K562 (cell line): ENCODE measurements around the gene PDE1C. TPM values are rescaled to one million over a fixed set of nuclear protein-coding genes. Genes with fewer than 3 reads are reported as not detected.

Source experiments
- ATAC-seq: fragments of 200-7000 bp; cut with Tn5 transposase; 3 replicates; pipeline ENCODE4 v1.9.1; 2020; ENCODE audit warnings: moderate library complexity
- BruUV-seq: library from RNA; stranded (reverse); fragments of 400-500 nt; replicated peaks from 2 replicates; lab custom pipeline; 2021; lab: Mats Ljungman, UMichigan
- CTCF ChIA-PET: fragments of 300-600 bp; formaldehyde crosslinking; extraction: SDS; loops from one replicate; lab custom pipeline; 2021; ENCODE audit warnings: low intra/inter-chr PET ratio; lab: Yijun Ruan, JAX
- POLR2A ChIA-PET: fragments of 300-600, 350-650 bp; sonication (Branson Sonifier 250); formaldehyde crosslinking; extraction: SDS; loops from one replicate; lab custom pipeline; 2021; ENCODE audit warnings: antibody characterized with exemption, inconsistent platforms; lab: Yijun Ruan, JAX
- DNase-seq, 4 experiments: peaks; one replicate each; pipeline versions ENCODE4 v3.0.0 to v3.0.0-alpha.2; 2011 to 2018; ENCODE audit warnings: low spot score in 3 of 4, mixed read lengths in 3 of 4; ENCODE audit errors: extremely low read depth in 1 of 4
- FAIRE-seq: peaks from 2 replicates; lab custom pipeline; 2011; peaks lifted over from hg19 to GRCh38; lab: Jason Lieb, UNC
- H2AFZ ChIP-seq: 2 replicates; pipeline ENCODE4 v1.6.0; 2011; ENCODE audit warnings: low read depth, low read length, control low read depth, inconsistent platforms
- H3K27ac ChIP-seq: fragments of 200-600 bp; 3 replicates; pipeline ENCODE4 v1.8.0; 2011; ENCODE audit warnings: low read depth, mild to moderate bottlenecking, control low read depth, inconsistent platforms, low read length, moderate library complexity, mixed read lengths; ENCODE audit errors: extremely low read depth
- H3K27me3 ChIP-seq, 2 experiments: fragments of 300-600 bp in 1 of 2; 2 replicates in 1 of 2; 3 replicates in 1 of 2; pipeline versions ENCODE4 v1.6.0 to v1.8.0; 2011; ENCODE audit warnings: inconsistent platforms in 2 of 2, low read length in 2 of 2, mild to moderate bottlenecking in 1 of 2, mixed read lengths in 1 of 2, moderate library complexity in 1 of 2; ENCODE audit not compliant: control insufficient read depth in 2 of 2, insufficient read depth in 2 of 2
- H3K36me3 ChIP-seq: fragments of 300-600 bp; 3 replicates; pipeline ENCODE4 v1.8.0; 2011; ENCODE audit warnings: mild to moderate bottlenecking, low read length, inconsistent platforms; ENCODE audit not compliant: control insufficient read depth, insufficient read depth
- H3K4me1 ChIP-seq, 2 experiments: fragments of 200-600 bp in 1 of 2; replicated peaks in 1 of 2; 2 replicates in 1 of 2; 3 replicates in 1 of 2; pipeline versions ENCODE4 v1.5.1 to v1.8.0; 2011; ENCODE audit warnings: inconsistent platforms in 2 of 2, low read length in 2 of 2, mild to moderate bottlenecking in 1 of 2, mixed read lengths in 1 of 2, moderate library complexity in 1 of 2; ENCODE audit not compliant: control insufficient read depth in 2 of 2, insufficient read depth in 2 of 2
- H3K4me2 ChIP-seq: 2 replicates; pipeline ENCODE4 v1.6.1; 2011; ENCODE audit warnings: low read length, control low read depth, inconsistent platforms, mixed read lengths; ENCODE audit not compliant: insufficient read depth
- H3K4me3 ChIP-seq: fragments of 200-600 bp; sonication (generic), shearing (Covaris generic); 2 replicates; pipeline ENCODE4 v1.5.1; 2016; ENCODE audit warnings: control low read depth, inconsistent platforms
- H3K79me2 ChIP-seq: fragments of 200-600 bp; 3 replicates; pipeline ENCODE4 v1.8.0; 2011; ENCODE audit warnings: low read length, inconsistent platforms; ENCODE audit not compliant: control insufficient read depth, insufficient read depth
- H3K9ac ChIP-seq, 2 experiments: 2 replicates each; pipeline versions ENCODE4 v1.6.0 to v1.6.1; 2011; ENCODE audit warnings: low read depth in 2 of 2, low read length in 2 of 2, control low read depth in 1 of 2, inconsistent platforms in 1 of 2, mild to moderate bottlenecking in 1 of 2, mixed read lengths in 1 of 2; ENCODE audit not compliant: insufficient read depth in 1 of 2
- H3K9me1 ChIP-seq: one replicate; pipeline ENCODE4 v1.6.0; 2011; ENCODE audit warnings: inconsistent platforms, mild to moderate bottlenecking, low read length, moderate library complexity; ENCODE audit not compliant: control insufficient read depth, insufficient read depth
- H3K9me3 ChIP-seq: replicated peaks from 2 replicates; pipeline ENCODE4 v1.5.1; 2011; ENCODE audit warnings: low read depth, low read length, inconsistent platforms; ENCODE audit not compliant: control insufficient read depth, insufficient read depth
- H4K20me1 ChIP-seq: replicated peaks from 2 replicates; pipeline ENCODE4 v1.6.1; 2011; ENCODE audit warnings: low read length, inconsistent platforms, mixed read lengths; ENCODE audit not compliant: control insufficient read depth, insufficient read depth
- CTBP1 ChIP-seq: fragments of 450-650 bp; IDR thresholded peaks from 2 replicates; pipeline ENCODE4 v1.6.1; 2016; ENCODE audit warnings: borderline replicate concordance
- DLX4 ChIP-seq: fragments of 250-450 bp; sonication (Bioruptor Pico); IDR thresholded peaks from 2 replicates; pipeline ENCODE4 v1.6.1; 2021; ENCODE audit warnings: mild to moderate bottlenecking
- ELK1 ChIP-seq: sonication (generic); formaldehyde crosslinking; IDR thresholded peaks from 2 replicates; pipeline ENCODE4 v1.8.1; 2022; ENCODE audit warnings: missing genetic modification reagents
- FUS ChIP-seq: fragments of 200-400 bp; formaldehyde crosslinking; optimal IDR thresholded peaks from 2 replicates; pipeline ENCODE3; 2017; ENCODE audit warnings: low read depth, low read length
- NR2C1 ChIP-seq, 2 experiments: fragments of 450-650 bp; IDR thresholded peaks; 2 replicates each; pipeline ENCODE4 v1.6.1; 2017; ENCODE audit warnings: mild to moderate bottlenecking in 2 of 2, antibody characterized with exemption in 1 of 2, inconsistent platforms in 1 of 2, missing compliant biosample characterization in 1 of 2, missing genetic modification characterization in 1 of 2
- RBM34 ChIP-seq: fragments of 200-400 bp; formaldehyde crosslinking; IDR thresholded peaks from 2 replicates; pipeline ENCODE4 v1.6.1; 2018; ENCODE audit warnings: low read length, borderline replicate concordance; ENCODE audit not compliant: insufficient read depth
- SFPQ ChIP-seq: fragments of 200-400 bp; formaldehyde crosslinking; IDR thresholded peaks from 2 replicates; pipeline ENCODE4 v1.6.1; 2017; ENCODE audit warnings: mild to moderate bottlenecking, low read depth, low read length, moderate library complexity
- ZNF354B ChIP-seq: fragments of 250-450 bp; sonication (Bioruptor Pico); IDR thresholded peaks from 2 replicates; pipeline ENCODE4 v1.4.0; 2020
- ZNF41 ChIP-seq: fragments of 250-450 bp; sonication (Bioruptor Pico); conservative IDR thresholded peaks from 2 replicates; pipeline ENCODE4 v1.4.0; 2020; ENCODE audit warnings: mild to moderate bottlenecking
- ZNF436 ChIP-seq: fragments of 250-450, 450-650 bp; sonication (Bioruptor Pico); formaldehyde crosslinking; IDR thresholded peaks from 2 replicates; pipeline ENCODE4 v1.7.0; 2020; ENCODE audit warnings: mild to moderate bottlenecking
- ZNF445 ChIP-seq: fragments of 250-450 bp; sonication (Bioruptor Pico); IDR thresholded peaks from 2 replicates; pipeline ENCODE4 v1.4.0; 2020; ENCODE audit warnings: low read depth, mild to moderate bottlenecking, moderate library complexity
- WGBS: fragments of 100-300 bp; shearing (Covaris generic); methylation state at CpG from one replicate; pipeline ENCODE4 v1.1.6; 2016; ENCODE audit warnings: low coverage, mixed read lengths; ENCODE audit not compliant: insufficient coverage; ENCODE audit errors: missing lambda C conversion rate; 5-methylcytosine and 5-hydroxymethylcytosine counted together
- in situ Hi-C: fragments of 300-500 bp; cut with MboI; formaldehyde crosslinking; loops from 4 replicates; pipeline ENCODE4 v1.15.0; 2018; ENCODE audit warnings: inconsistent platforms, mixed read lengths
- intact Hi-C: fragments of 100-400 bp; cut with micrococcal nuclease; formaldehyde crosslinking; loops from 2 replicates; pipeline ENCODE4 v1.14.2; 2022
- polyA plus RNA-seq, 8 experiments: library from polyadenylated mRNA; depleted of rRNA in 4 of 8; stranded (reverse) in 5 of 8; unstranded in 3 of 8; fragments of >200 nt; fragmentation: Nextera tagmentation in 2 of 8; fragmentation: Illumina TruSeq in 1 of 8; extraction: Ambion mirVana in 2 of 8; extraction: Trizol in 1 of 8; gene quantifications; 2 replicates each; pipeline versions ENCODE4 v1.2.1 to v1.2.3, GENCODE V29; 2011 to 2014; ENCODE audit warnings: inconsistent platforms in 1 of 8, missing spikeins in 1 of 8
- total RNA-seq, 7 experiments: library from RNA; depleted of rRNA in 6 of 7; stranded (reverse); fragments of >200 nt in 6 of 7; fragmentation: Illumina TruSeq in 2 of 7; extraction: Trizol in 2 of 7; gene quantifications; 2 replicates each; pipeline versions ENCODE4 v1.2.1 to v1.2.3, GENCODE V29; 2011 to 2021; ENCODE audit warnings: low replicate concordance in 1 of 7

PDE1C gene
- total and polyA plus RNA-seq, 9 of the 15 experiments (the other 6 are each of a cell fraction or from before 2014, with no cell fraction given) = under 0.01 to 0.01 TPM; not detected in 7

- H3K4me2 ChIP-seq = no peak overlapping the region
- intact Hi-C loops = no loop called here
- H3K27me3 ChIP-seq = no peaks in the 10 kb centered on the region
- no TSS peak for BruUV-seq
- no peak overlapping the region for H3K9ac ChIP-seq
- H3K36me3 ChIP-seq = no peaks in the 10 kb centered on the region
- 3% methylated on average over 4 of the region's 4 CpGs for WGBS
- DNase-seq (no peak), ATAC-seq (no peak), FAIRE-seq (no peak)
- in situ Hi-C loops = no loop called here
- H3K79me2 ChIP-seq = no peaks in the 10 kb centered on the region
- H3K27ac ChIP-seq = no peak overlapping the region
- ChIA-PET POLR2A (no interaction called here), CTCF (no interaction called here)
- no peaks in the 10 kb centered on the region for H3K4me1 ChIP-seq
- H2AFZ ChIP-seq = no peak overlapping the region
- H3K4me3 ChIP-seq = no peak overlapping the region
- H3K9me3 ChIP-seq = no peaks in the 10 kb centered on the region
- no peaks in the 10 kb centered on the region for H3K9me1 ChIP-seq
- no peaks in the 10 kb centered on the region for H4K20me1 ChIP-seq
- no peak for TF ChIP-seq ELK1 (CRISPR knock-in tag)
- TF ChIP-seq ZNF445 = no peak
- no peak for TF ChIP-seq CTBP1
- no peak for TF ChIP-seq ZNF436 (CRISPR knock-in tag)
Observed at GRCh38 chr7:31751726-31752125, 318.5 kb downstream of the PDE1C start.

GRCh38 chr7:31748084-31748483, 322.1 kb downstream of the PDE1C start:
- DNase-seq (no peak), FAIRE-seq (no peak), ATAC-seq (no peak)
- H3K27me3 ChIP-seq = no peaks in the 10 kb centered on the region
- H3K9me3 ChIP-seq = no peaks in the 10 kb centered on the region
- 0% methylated on average over 1 of the region's 1 CpG for WGBS
- no peak overlapping the region for H3K9ac ChIP-seq
- CTCF ChIA-PET = no interaction called here
- intact Hi-C loops (loop anchor here (10.0 kb wide), 1 partner anchor 417 kb away; no protein-coding TSS in a partner anchor), in situ Hi-C loops (loop anchor here (10.0 to 25.0 kb wide), 2 partner anchors 457 to 1039 kb away; no protein-coding TSS in a partner anchor)
- H2AFZ ChIP-seq = no peak overlapping the region
- H3K4me3 ChIP-seq = no peak overlapping the region
- H3K36me3 ChIP-seq = no peaks in the 10 kb centered on the region
- H3K27ac ChIP-seq = no peak overlapping the region
- H3K4me1 ChIP-seq = no peaks in the 10 kb centered on the region
- POLR2A ChIA-PET = no interaction called here
- BruUV-seq = no TSS peak
- H3K79me2 ChIP-seq = no peaks in the 10 kb centered on the region
- H3K9me1 ChIP-seq = no peaks in the 10 kb centered on the region
- H4K20me1 ChIP-seq = no peaks in the 10 kb centered on the region
- no peak overlapping the region for H3K4me2 ChIP-seq
- no peak for TF ChIP-seq NR2C1 (IDR thresholded peaks at IDR 0.05)
- no peak for TF ChIP-seq NR2C1 (tag; IDR thresholded peaks at IDR 0.05)
- no peak for TF ChIP-seq FUS
- no peak for TF ChIP-seq DLX4 (CRISPR knock-in tag)
- TF ChIP-seq ZNF354B (CRISPR knock-in tag) = no peak
- TF ChIP-seq RBM34 = no peak
- TF ChIP-seq ZNF41 (CRISPR knock-in tag) = no peak
- no peak for TF ChIP-seq SFPQ
